HepG2 (cell line): ENCODE results near the gene TAF8. TPM values are rescaled to one million over a fixed set of nuclear protein-coding genes. Genes with fewer than 3 reads are reported as not detected.

Experiments used
- ATAC-seq: fragments of 200-7000 bp; cut with Tn5 transposase; 3 replicates; pipeline ENCODE4 v1.9.1; 2020; ENCODE audit warnings: mild to moderate bottlenecking, moderate library complexity
- BruUV-seq: library from RNA; stranded (reverse); fragments of 400-500 nt; replicated peaks from 2 replicates; lab custom pipeline; 2021; lab: Mats Ljungman, UMichigan
- CTCF ChIA-PET: fragments of 300-600 bp; formaldehyde crosslinking; extraction: SDS; loops from one replicate; lab custom pipeline; 2021; ENCODE audit warnings: low total read pairs, inconsistent platforms, low intra/inter-chr PET ratio; lab: Yijun Ruan, JAX
- POLR2A ChIA-PET: fragments of 350-600 bp; sonication (Branson Sonifier 250); formaldehyde crosslinking; loops from one replicate; lab custom pipeline; 2020; ENCODE audit warnings: antibody characterized with exemption, inconsistent platforms; lab: Yijun Ruan, JAX
- DNase-seq: peaks from one replicate; pipeline ENCODE4 v3.0.0-alpha.2; 2015; ENCODE audit warnings: low spot score
- FAIRE-seq: peaks from 3 replicates; lab custom pipeline; 2011; peaks lifted over from hg19 to GRCh38; lab: Jason Lieb, UNC
- H2AFZ ChIP-seq: one replicate; pipeline ENCODE4 v1.6.1; 2011; ENCODE audit warnings: low read length, inconsistent platforms
- H3K27ac ChIP-seq: fragments of 300-600 bp; 3 replicates; pipeline ENCODE4 v1.8.0; 2011; ENCODE audit warnings: mixed run types, mild to moderate bottlenecking, mixed read lengths, low read length, inconsistent platforms; ENCODE audit not compliant: insufficient read depth; ENCODE audit errors: extremely low read length
- H3K27me3 ChIP-seq, 2 experiments: fragments of 200-600 bp in 1 of 2; 2 replicates in 1 of 2; 3 replicates in 1 of 2; pipeline versions ENCODE4 v1.6.0 to v1.8.0; 2011; ENCODE audit warnings: low read length in 2 of 2, mild to moderate bottlenecking in 2 of 2, moderate library complexity in 2 of 2, inconsistent platforms in 1 of 2; ENCODE audit not compliant: insufficient read depth in 2 of 2, control insufficient read depth in 1 of 2
- H3K36me3 ChIP-seq, 2 experiments: fragments of 200-600 bp in 1 of 2; replicated peaks in 1 of 2; 2 replicates in 1 of 2; 3 replicates in 1 of 2; pipeline versions ENCODE4 v1.5.1 to v1.8.0; 2011; ENCODE audit warnings: low read length in 2 of 2, inconsistent platforms in 1 of 2; ENCODE audit not compliant: insufficient read depth in 2 of 2, control insufficient read depth in 1 of 2
- H3K4me1 ChIP-seq: 2 replicates; pipeline ENCODE4 v1.5.1; 2012; ENCODE audit warnings: low read length, inconsistent platforms; ENCODE audit not compliant: insufficient read depth
- H3K4me2 ChIP-seq: 2 replicates; pipeline ENCODE4 v1.6.0; 2011; ENCODE audit warnings: low read depth, low read length, inconsistent platforms
- H3K4me3 ChIP-seq, 3 experiments: fragments of 200-600 bp in 1 of 3; sonication (generic), shearing (Covaris generic) in 1 of 3; replicated peaks in 1 of 3; 2 replicates each; pipeline ENCODE4 v1.5.1; 2011 to 2016; ENCODE audit warnings: low read length in 3 of 3, inconsistent platforms in 2 of 3, low read depth in 2 of 3, mild to moderate bottlenecking in 2 of 3, control low read depth in 1 of 3, mixed read lengths in 1 of 3; ENCODE audit not compliant: insufficient read depth in 1 of 3
- H3K79me2 ChIP-seq: one replicate; pipeline ENCODE4 v1.6.1; 2011; ENCODE audit warnings: low read length, inconsistent platforms; ENCODE audit not compliant: insufficient read depth
- H3K9ac ChIP-seq: 2 replicates; pipeline ENCODE4 v1.6.0; 2011; ENCODE audit warnings: mild to moderate bottlenecking, low read depth, low read length, inconsistent platforms; ENCODE audit not compliant: insufficient read depth
- H3K9me3 ChIP-seq: 2 replicates; pipeline ENCODE4 v1.5.1; 2012; ENCODE audit warnings: mild to moderate bottlenecking, low read length
- H4K20me1 ChIP-seq: 2 replicates; pipeline ENCODE4 v1.6.0; 2011; ENCODE audit warnings: inconsistent platforms, mild to moderate bottlenecking, low read length, moderate library complexity; ENCODE audit not compliant: insufficient read depth
- BRD4 ChIP-seq: sonication (generic); formaldehyde crosslinking; IDR thresholded peaks from 2 replicates; pipeline ENCODE4 v1.4.0; 2020; ENCODE audit warnings: missing genetic modification reagents
- EED ChIP-seq: sonication (generic); formaldehyde crosslinking; IDR thresholded peaks from 2 replicates; pipeline ENCODE4 v1.5.0; 2020; ENCODE audit warnings: mild to moderate bottlenecking, missing genetic modification reagents
- ELF1 ChIP-seq: sonication (generic); formaldehyde crosslinking; IDR thresholded peaks from 2 replicates; pipeline ENCODE4 v1.4.0; 2020; ENCODE audit warnings: missing genetic modification reagents
- HNF1B ChIP-seq: sonication (generic); formaldehyde crosslinking; IDR thresholded peaks from 2 replicates; pipeline ENCODE4 v1.5.1; 2020; ENCODE audit warnings: mild to moderate bottlenecking, moderate library complexity, missing genetic modification reagents
- IKZF5 ChIP-seq: IDR thresholded peaks from 2 replicates; pipeline ENCODE4 v1.6.1; 2018; ENCODE audit warnings: missing genetic modification reagents, mild to moderate bottlenecking, missing compliant biosample characterization
- MYNN ChIP-seq: sonication (generic); formaldehyde crosslinking; IDR thresholded peaks from 2 replicates; pipeline ENCODE4 v1.4.0; 2020; ENCODE audit warnings: mild to moderate bottlenecking, low read depth, missing genetic modification reagents
- NAIF1 ChIP-seq: sonication (generic); formaldehyde crosslinking; IDR thresholded peaks from 2 replicates; pipeline ENCODE4 v1.5.0; 2020; ENCODE audit warnings: mild to moderate bottlenecking, missing genetic modification reagents, borderline replicate concordance
- RXRA ChIP-seq: sonication (generic); formaldehyde crosslinking; IDR thresholded peaks from 2 replicates; pipeline ENCODE4 v1.5.1; 2020; ENCODE audit warnings: missing genetic modification reagents
- RXRB ChIP-seq: IDR thresholded peaks from 2 replicates; pipeline ENCODE4 v1.6.1; 2016; ENCODE audit warnings: borderline replicate concordance, missing genetic modification reagents, missing compliant biosample characterization
- SSRP1 ChIP-seq: IDR thresholded peaks from 2 replicates; pipeline ENCODE4 v1.6.1; 2016; ENCODE audit warnings: control low read depth
- STAG1 ChIP-seq: sonication (generic); formaldehyde crosslinking; IDR thresholded peaks from 2 replicates; pipeline ENCODE4 v1.4.0; 2020; ENCODE audit warnings: missing genetic modification reagents
- XRCC5 ChIP-seq: fragments of 200-400 bp; formaldehyde crosslinking; optimal IDR thresholded peaks from 2 replicates; pipeline ENCODE3; 2017; ENCODE audit warnings: mild to moderate bottlenecking, low read length
- ZNF234 ChIP-seq: sonication (generic); formaldehyde crosslinking; conservative IDR thresholded peaks from 2 replicates; pipeline ENCODE4 v1.5.1; 2020; ENCODE audit warnings: mild to moderate bottlenecking, missing genetic modification reagents
- ZNF331 ChIP-seq: sonication (generic); formaldehyde crosslinking; IDR thresholded peaks from 2 replicates; pipeline ENCODE4 v1.4.0; 2020; ENCODE audit warnings: missing genetic modification reagents
- ZNF788 ChIP-seq: sonication (generic); formaldehyde crosslinking; IDR thresholded peaks from 2 replicates; pipeline ENCODE4 v1.5.0; 2020; ENCODE audit warnings: mild to moderate bottlenecking, missing genetic modification reagents, borderline replicate concordance
- WGBS: methylation state at CpG from one replicate; pipeline ENCODE4 v1.1.6; 2017; ENCODE audit warnings: low lambda C conversion rate; 5-methylcytosine and 5-hydroxymethylcytosine counted together
- in situ Hi-C: cut with HindIII; loops from 2 replicates; pipeline ENCODE4 v1.10.0; 2017; ENCODE audit warnings: low pct_unique_long_range_greater_than_20kb; ENCODE audit not compliant: extremely low pct_ligation_motif_present
- intact Hi-C: fragments of 100-400 bp; cut with micrococcal nuclease; formaldehyde crosslinking; loops from one replicate; pipeline ENCODE4 v1.10.0; 2022; ENCODE audit not compliant: unreplicated experiment
- polyA plus RNA-seq, 8 experiments: library from polyadenylated mRNA; depleted of rRNA in 3 of 8; stranded (reverse) in 7 of 8; unstranded in 1 of 8; fragments of >200 nt; fragmentation: Illumina TruSeq in 4 of 8; extraction: Trizol in 4 of 8; gene quantifications; 2 replicates each; pipeline versions ENCODE4 v1.2.1 to v1.2.3, GENCODE V29; 2011 to 2016; ENCODE audit warnings: low read depth in 4 of 8, missing spikeins in 1 of 8, mixed read lengths in 1 of 8; ENCODE audit not compliant: insufficient read depth in 1 of 8
- total RNA-seq, 5 experiments: library from RNA; depleted of rRNA; stranded (reverse); fragments of >200 nt; fragmentation: Illumina TruSeq; extraction: Trizol; gene quantifications; 2 replicates each; pipeline ENCODE4 v1.2.3, GENCODE V29; 2016; ENCODE audit warnings: low read depth in 1 of 5
- TF ChIP-seq, protein P1 (sequence below): sonication (generic); formaldehyde crosslinking; IDR thresholded peaks from 2 replicates; pipeline ENCODE4 v1.5.0; 2020; ENCODE audit warnings: missing genetic modification reagents
- TF ChIP-seq, protein P2 (sequence below): IDR thresholded peaks from 2 replicates; pipeline ENCODE4 v1.6.1; 2018; ENCODE audit warnings: missing genetic modification reagents

TAF8 gene
- total and polyA plus RNA-seq, 2 of the 13 experiments (the other 11 are each of a cell fraction or from before 2014, with no cell fraction given) = 25.2 to 25.8 TPM

DNA sequence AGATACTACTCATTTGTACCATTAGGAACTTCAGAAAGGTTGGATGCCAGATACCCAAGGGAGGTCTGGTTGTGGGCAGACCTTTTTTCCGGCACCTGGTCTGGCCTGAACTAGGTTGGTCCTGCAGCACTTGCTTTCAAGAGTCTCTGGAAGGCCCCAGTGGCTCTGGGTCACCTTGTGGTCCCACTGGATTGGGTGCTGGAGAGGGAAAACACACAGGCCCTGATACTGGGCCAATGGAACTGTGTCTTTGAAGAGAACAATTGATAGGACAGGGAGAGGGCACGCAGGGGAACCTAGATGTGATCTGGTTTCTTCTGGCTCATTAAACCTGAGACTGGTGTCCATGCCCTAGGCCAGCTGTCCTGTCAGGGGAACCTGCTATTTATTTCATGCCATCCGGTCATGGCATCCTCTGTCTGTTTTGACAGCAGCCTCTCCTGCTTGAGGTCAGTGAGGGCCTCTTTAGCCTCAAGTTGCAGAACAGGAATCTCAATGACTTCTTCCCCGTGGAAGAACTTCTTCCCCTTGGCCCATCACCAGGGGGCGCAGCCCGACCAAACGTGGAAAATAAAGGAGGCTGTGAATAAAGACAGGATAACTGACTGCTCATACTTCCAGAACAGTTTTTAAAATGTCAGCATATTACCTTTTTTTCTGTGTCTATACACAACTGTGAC lies 25.0 kb downstream of the TAF8 start:
- 32% methylated on average over 7 of the region's 7 CpGs for WGBS
- Histone ChIP-seq H3K27ac (no peak overlapping the region), H3K4me2 (no peak overlapping the region), H4K20me1 (no peaks in the 10 kb centered on the region), H3K79me2 (no peaks in the 10 kb centered on the region), H3K27me3 (no peaks in the 10 kb centered on the region), H3K9me3 (no peaks in the 10 kb centered on the region), H3K4me1 (no peaks in the 10 kb centered on the region), H3K9ac (no peak overlapping the region), H3K36me3 (peaks cover 11 to 57% of the 10 kb centered on the region in 2 experiments; a peak in 4 of 5 replicates), H3K4me3 (no peak overlapping the region), H2AFZ (no peak overlapping the region)
- DNase-seq (peak; percentile 69), FAIRE-seq (peak; percentile 99), ATAC-seq (peak; percentile 74)
- BruUV-seq = no TSS peak
- intact Hi-C loops (loop anchor here (1.0 kb wide), 2 partner anchors 91 to 139 kb away; no protein-coding TSS in a partner anchor), in situ Hi-C loops (loop anchor here (5.0 kb wide), 1 partner anchor 92 kb away; no protein-coding TSS in a partner anchor)
- CTCF ChIA-PET = interaction anchor here (0.7 to 3.9 kb wide), 9 partner anchors 11 to 155 kb away, joined by 3 to 107 read pairs (median 4); no protein-coding TSS in a partner anchor
- POLR2A ChIA-PET = no interaction called here
- 0 out of 2 replicates have a peak, but pooled peaks have one; percentile 21 for TF ChIP-seq RXRA (CRISPR knock-in tag)
- TF ChIP-seq, protein P1, sequence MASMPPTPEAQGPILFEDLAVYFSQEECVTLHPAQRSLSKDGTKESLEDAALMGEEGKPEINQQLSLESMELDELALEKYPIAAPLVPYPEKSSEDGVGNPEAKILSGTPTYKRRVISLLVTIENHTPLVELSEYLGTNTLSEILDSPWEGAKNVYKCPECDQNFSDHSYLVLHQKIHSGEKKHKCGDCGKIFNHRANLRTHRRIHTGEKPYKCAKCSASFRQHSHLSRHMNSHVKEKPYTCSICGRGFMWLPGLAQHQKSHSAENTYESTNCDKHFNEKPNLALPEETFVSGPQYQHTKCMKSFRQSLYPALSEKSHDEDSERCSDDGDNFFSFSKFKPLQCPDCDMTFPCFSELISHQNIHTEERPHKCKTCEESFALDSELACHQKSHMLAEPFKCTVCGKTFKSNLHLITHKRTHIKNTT (CRISPR knock-in tag) = no peak
- TF ChIP-seq ZNF234 (CRISPR knock-in tag) = no peak
- TF ChIP-seq HNF1B (CRISPR knock-in tag) = 0 out of 2 replicates have a peak, but pooled peaks have one; percentile 16
- 0 out of 2 replicates have a peak, but pooled peaks have one; percentile 23 for TF ChIP-seq ZNF331 (CRISPR knock-in tag)
- no peak for TF ChIP-seq BRD4
- 0 out of 2 replicates have a peak, but pooled peaks have one; percentile 45 for TF ChIP-seq MYNN (CRISPR knock-in tag)
- TF ChIP-seq EED (CRISPR knock-in tag) = 0 out of 2 replicates have a peak, but pooled peaks have one; percentile 49
- TF ChIP-seq NAIF1 (CRISPR knock-in tag) = no peak
- TF ChIP-seq, protein P2, sequence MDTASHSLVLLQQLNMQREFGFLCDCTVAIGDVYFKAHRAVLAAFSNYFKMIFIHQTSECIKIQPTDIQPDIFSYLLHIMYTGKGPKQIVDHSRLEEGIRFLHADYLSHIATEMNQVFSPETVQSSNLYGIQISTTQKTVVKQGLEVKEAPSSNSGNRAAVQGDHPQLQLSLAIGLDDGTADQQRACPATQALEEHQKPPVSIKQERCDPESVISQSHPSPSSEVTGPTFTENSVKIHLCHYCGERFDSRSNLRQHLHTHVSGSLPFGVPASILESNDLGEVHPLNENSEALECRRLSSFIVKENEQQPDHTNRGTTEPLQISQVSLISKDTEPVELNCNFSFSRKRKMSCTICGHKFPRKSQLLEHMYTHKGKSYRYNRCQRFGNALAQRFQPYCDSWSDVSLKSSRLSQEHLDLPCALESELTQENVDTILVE = 0 out of 2 replicates have a peak, but pooled peaks have one; percentile 54
- 0 out of 2 replicates have a peak, but pooled peaks have one; percentile 33 for TF ChIP-seq RXRB (CRISPR knock-in tag)
- peak; percentile 59; the same call in 1 of the 2 replicates for TF ChIP-seq ZNF788 (CRISPR knock-in tag)
- TF ChIP-seq ELF1 (CRISPR knock-in tag) = no peak
- 0 out of 2 replicates have a peak, but pooled peaks have one; percentile 48 for TF ChIP-seq SSRP1 (CRISPR knock-in tag)
- 0 out of 2 replicates have a peak, but pooled peaks have one; percentile 32 for TF ChIP-seq IKZF5 (CRISPR knock-in tag)
- peak; percentile 95 for TF ChIP-seq STAG1 (CRISPR knock-in tag)
- peak; percentile 76 for TF ChIP-seq XRCC5
